ENCODE results near the gene TJP2.

TJP2 gene

DNA sequence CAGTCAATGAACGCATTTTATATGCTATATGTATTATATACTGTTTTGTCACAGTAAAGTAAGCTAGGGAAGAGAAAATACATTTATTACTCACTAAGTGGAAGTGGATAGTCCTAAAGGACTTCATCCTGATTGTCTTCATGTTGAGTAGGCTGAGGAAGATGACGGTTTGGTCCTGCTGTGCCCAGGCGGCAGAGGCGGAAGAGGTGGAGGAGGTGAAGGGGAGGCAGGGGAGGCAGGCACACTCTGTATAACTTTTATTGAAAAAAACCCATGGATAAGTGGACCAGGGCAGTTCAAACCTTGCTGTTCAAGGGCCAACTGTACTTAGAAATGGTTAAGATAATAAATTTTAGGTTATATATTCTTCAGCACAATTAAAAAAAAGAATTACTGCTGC, 28.5 kb downstream of the TJP2 start:
- Histone ChIP-seq H3K9me3 (ENCODE audit: control insufficient read depth, low read length) (no peaks in the 10 kb centered on the region), H3K27me3 (ENCODE audit: control insufficient read depth, insufficient read depth, low read length, poor library complexity, severe bottlenecking) (no peaks in the 10 kb centered on the region)
- 83 to 88% methylated on average over 3 of the region's 4 CpGs for WGBS, 2 experiments

DNA sequence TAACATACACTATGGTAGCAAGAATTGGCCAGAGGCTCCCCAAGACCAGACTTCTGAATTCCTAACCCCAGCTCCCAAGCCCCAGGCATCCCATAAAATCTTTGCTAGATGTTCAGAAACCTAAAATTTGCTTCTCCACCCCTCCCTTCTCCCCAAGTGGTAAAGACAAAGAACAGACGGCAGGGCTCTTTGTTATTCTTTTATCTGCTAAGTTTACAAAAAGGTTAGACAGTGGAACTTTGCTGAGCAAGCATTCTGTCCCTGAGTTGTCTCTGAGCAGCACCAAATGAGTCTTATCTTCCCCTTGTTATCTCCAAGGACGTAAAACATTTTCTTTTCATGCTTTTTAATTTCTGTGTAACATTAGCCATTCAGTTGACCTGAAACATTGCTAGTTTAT, 30.2 kb downstream of the TJP2 start:
- Histone ChIP-seq H3K27me3 (ENCODE audit: control insufficient read depth, insufficient read depth, low read length, poor library complexity, severe bottlenecking) (no peaks in the 10 kb centered on the region), H3K36me3 (ENCODE audit: control insufficient read depth, insufficient read depth, low read length) (no peaks in the 10 kb centered on the region), H3K4me1 (ENCODE audit: control insufficient read depth, insufficient read depth, low read length) (peaks cover 14% of the 10 kb centered on the region), H3K4me3 (ENCODE audit: insufficient read depth, low read depth, low read length) (no peak overlapping the region), H3K9me3 (ENCODE audit: control insufficient read depth, low read length) (no peaks in the 10 kb centered on the region), H3K27ac (ENCODE audit: insufficient read depth, low read depth, low read length, poor library complexity, severe bottlenecking) (no peak overlapping the region)
- WGBS, 2 experiments = 44 to 49% methylated on average over 2 of the region's 2 CpGs

More for the DNA sequence above, 28.5 kb downstream of the TJP2 start:
- Histone ChIP-seq H3K4me1 (ENCODE audit: control insufficient read depth, insufficient read depth, low read length) (peaks cover 14% of the 10 kb centered on the region), H3K4me3 (ENCODE audit: insufficient read depth, low read depth, low read length) (no peak overlapping the region), H3K36me3 (ENCODE audit: control insufficient read depth, insufficient read depth, low read length) (no peaks in the 10 kb centered on the region), H3K27ac (ENCODE audit: insufficient read depth, low read depth, low read length, poor library complexity, severe bottlenecking) (no peak overlapping the region)

DNA sequence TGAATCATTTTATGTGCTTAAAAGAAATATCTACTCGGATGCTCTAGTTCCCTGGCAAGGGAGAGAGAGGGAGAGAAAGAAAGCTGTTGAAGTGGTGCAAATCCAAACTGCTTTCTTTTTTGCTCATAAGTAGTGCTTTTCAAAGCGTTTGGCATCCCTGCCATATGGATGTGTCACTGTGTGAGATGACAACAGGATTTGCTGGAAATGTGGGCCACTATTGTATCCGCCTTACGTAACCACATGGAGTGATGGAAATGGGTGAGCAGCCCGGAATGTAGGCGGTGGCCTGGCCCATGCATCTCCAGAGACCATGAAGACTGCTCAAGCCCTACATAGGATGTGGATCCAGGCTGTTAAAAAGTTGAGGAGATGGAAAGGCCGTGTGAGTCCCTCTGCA, 30.8 kb downstream of the TJP2 start:
- 76 to 83% methylated on average over 7 of the region's 7 CpGs for WGBS, 2 experiments
- Histone ChIP-seq H3K4me3 (ENCODE audit: insufficient read depth, low read depth, low read length) (no peak overlapping the region), H3K4me1 (ENCODE audit: control insufficient read depth, insufficient read depth, low read length) (peaks cover 14% of the 10 kb centered on the region), H3K9me3 (ENCODE audit: control insufficient read depth, low read length) (no peaks in the 10 kb centered on the region), H3K27ac (ENCODE audit: insufficient read depth, low read depth, low read length, poor library complexity, severe bottlenecking) (no peak overlapping the region), H3K27me3 (ENCODE audit: control insufficient read depth, insufficient read depth, low read length, poor library complexity, severe bottlenecking) (no peaks in the 10 kb centered on the region), H3K36me3 (ENCODE audit: control insufficient read depth, insufficient read depth, low read length) (no peaks in the 10 kb centered on the region)

DNA sequence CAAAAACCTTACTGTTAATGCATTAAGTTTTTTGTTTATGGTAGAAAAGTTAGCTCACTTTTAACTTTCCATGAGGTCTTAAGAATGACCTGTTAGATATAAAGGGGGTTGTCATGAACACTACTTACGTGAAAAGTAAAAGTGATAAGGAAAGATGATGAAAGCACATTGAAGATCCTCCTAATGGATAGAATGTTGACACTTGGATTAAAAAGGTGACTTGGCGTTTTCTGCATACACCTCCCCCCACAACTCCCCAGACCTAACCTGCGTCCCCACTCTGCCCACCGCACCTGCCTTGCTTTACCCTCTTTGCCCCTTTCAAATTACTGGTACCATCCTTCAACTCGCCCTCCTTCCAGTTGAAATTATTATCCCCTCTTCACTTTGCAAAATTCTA, 32.0 kb downstream of the TJP2 start:
- Histone ChIP-seq H3K27me3 (ENCODE audit: control insufficient read depth, insufficient read depth, low read length, poor library complexity, severe bottlenecking) (no peaks in the 10 kb centered on the region), H3K27ac (ENCODE audit: insufficient read depth, low read depth, low read length, poor library complexity, severe bottlenecking) (no peak overlapping the region), H3K4me1 (ENCODE audit: control insufficient read depth, insufficient read depth, low read length) (peaks cover 14% of the 10 kb centered on the region), H3K9me3 (ENCODE audit: control insufficient read depth, low read length) (no peaks in the 10 kb centered on the region), H3K4me3 (ENCODE audit: insufficient read depth, low read depth, low read length) (no peak overlapping the region), H3K36me3 (ENCODE audit: control insufficient read depth, insufficient read depth, low read length) (no peaks in the 10 kb centered on the region)
- WGBS, 2 experiments = 94 to 96% methylated on average over 5 of the region's 5 CpGs

DNA sequence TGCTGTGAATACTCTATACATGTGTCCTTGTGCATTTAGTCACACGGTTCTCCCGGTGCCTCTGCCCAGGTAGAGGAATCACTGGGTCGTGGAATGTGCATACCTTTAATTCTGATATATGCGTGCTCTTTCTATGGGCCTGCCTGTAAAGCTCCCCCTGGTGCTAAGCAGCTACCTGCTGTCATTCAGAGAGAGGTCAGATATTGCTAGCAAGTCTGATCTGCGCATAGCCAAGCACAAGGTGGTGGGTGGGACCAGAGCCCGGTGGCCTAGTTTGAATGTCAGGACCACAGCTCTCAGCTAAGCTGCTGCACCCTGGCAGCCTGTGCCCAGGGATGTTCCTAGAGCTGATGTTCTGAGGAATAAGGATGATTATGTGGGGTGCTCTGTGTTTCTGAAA, 33.4 kb downstream of the TJP2 start:
- no peak overlapping the region for H3K27ac ChIP-seq (ENCODE audit: insufficient read depth, low read depth, low read length, poor library complexity, severe bottlenecking)
- peaks cover 14% of the 10 kb centered on the region for H3K4me1 ChIP-seq (ENCODE audit: control insufficient read depth, insufficient read depth, low read length)
- H3K4me3 ChIP-seq (ENCODE audit: insufficient read depth, low read depth, low read length) = no peak overlapping the region
- no peaks in the 10 kb centered on the region for H3K27me3 ChIP-seq (ENCODE audit: control insufficient read depth, insufficient read depth, low read length, poor library complexity, severe bottlenecking)
- 50 to 54% methylated on average over 6 of the region's 6 CpGs for WGBS, 2 experiments
- no peaks in the 10 kb centered on the region for H3K9me3 ChIP-seq (ENCODE audit: control insufficient read depth, low read length)
- no peaks in the 10 kb centered on the region for H3K36me3 ChIP-seq (ENCODE audit: control insufficient read depth, insufficient read depth, low read length)

DNA sequence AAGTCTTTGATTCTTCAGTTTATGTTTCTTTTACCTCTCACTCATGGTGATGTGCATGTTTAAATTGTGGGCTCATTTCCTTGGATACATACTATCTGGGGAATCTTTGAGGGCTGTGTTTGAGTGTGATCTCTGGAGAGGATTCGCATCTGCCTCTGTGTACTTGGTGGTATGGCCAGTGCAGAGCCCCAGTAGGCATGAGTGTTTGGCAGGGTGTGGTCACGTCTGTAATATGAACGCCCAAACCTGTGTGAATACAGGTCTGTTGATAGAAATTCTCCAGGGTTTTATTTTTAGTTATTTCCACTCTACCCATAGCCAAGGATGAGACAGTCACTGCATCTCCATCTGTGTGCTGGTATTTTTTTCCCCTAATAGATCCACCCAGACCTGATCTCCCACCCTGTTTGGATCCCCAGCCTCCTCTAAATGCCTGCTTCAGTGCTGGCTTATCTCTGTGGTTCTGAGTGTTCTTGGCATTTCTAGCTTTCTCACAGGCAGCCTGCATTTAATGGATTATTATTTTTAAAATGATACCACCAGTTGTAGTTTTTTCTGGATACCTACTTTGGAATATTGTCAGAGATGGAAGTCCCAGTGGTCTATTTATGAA, 37.5 kb downstream of the TJP2 start:
- WGBS, 2 experiments = 95% methylated on average over 3 of the region's 3 CpGs
- H3K27ac ChIP-seq (ENCODE audit: insufficient read depth, low read depth, low read length, poor library complexity, severe bottlenecking) = no peak overlapping the region

DNA sequence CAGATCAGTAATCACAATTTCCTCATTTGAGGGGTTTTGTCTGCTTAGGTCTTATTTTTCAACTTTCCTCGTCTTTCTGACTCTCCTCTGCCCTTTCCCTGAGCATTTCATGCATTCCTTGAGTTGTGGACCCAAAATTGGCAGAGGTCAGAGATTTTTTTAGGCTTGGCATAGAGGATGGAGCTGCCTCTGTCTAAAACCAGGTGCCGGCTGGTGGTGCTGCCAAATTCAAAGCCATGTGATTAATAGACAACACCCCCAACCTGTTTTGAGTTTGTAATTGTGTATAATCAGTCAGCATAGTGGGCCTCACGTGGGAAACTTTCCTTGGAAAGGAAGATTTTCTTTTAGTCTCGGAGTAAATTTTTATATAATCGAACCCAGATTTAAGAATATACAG, 39.6 kb downstream of the TJP2 start:
- WGBS, 2 experiments = 94 to 95% methylated on average over 2 to 3 of the region's 5 CpGs
- Histone ChIP-seq H3K27me3 (ENCODE audit: control insufficient read depth, insufficient read depth, low read length, poor library complexity, severe bottlenecking) (no peaks in the 10 kb centered on the region), H3K4me3 (ENCODE audit: insufficient read depth, low read depth, low read length) (no peak overlapping the region), H3K4me1 (ENCODE audit: control insufficient read depth, insufficient read depth, low read length) (no peaks in the 10 kb centered on the region), H3K9me3 (ENCODE audit: control insufficient read depth, low read length) (no peaks in the 10 kb centered on the region), H3K27ac (ENCODE audit: insufficient read depth, low read depth, low read length, poor library complexity, severe bottlenecking) (no peak overlapping the region), H3K36me3 (ENCODE audit: control insufficient read depth, insufficient read depth, low read length) (no peaks in the 10 kb centered on the region)

More for the DNA sequence above, 37.5 kb downstream of the TJP2 start:
- no peaks in the 10 kb centered on the region for H3K27me3 ChIP-seq (ENCODE audit: control insufficient read depth, insufficient read depth, low read length, poor library complexity, severe bottlenecking)
- H3K9me3 ChIP-seq (ENCODE audit: control insufficient read depth, low read length) = no peaks in the 10 kb centered on the region
- no peak overlapping the region for H3K4me3 ChIP-seq (ENCODE audit: insufficient read depth, low read depth, low read length)
- no peaks in the 10 kb centered on the region for H3K4me1 ChIP-seq (ENCODE audit: control insufficient read depth, insufficient read depth, low read length)
- H3K36me3 ChIP-seq (ENCODE audit: control insufficient read depth, insufficient read depth, low read length) = no peaks in the 10 kb centered on the region

DNA sequence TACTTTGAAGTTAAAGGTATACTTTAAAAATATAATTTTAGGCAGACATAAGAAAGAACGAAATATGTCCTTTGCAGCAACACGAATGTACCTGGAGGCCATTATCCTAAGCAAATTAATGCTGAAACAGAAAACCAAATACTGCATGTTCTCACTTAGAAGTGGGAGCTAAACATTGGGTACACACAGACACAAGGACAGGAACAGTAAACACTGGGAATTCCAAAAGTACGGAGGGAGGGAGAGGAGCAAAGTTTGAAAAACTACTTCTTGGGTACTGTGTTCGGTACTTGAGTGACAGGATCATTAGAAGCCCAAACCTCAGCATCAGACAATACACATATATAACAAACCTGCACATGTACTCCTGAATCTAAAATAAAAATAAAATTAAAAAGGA, 40.9 kb downstream of the TJP2 start:
- no peaks in the 10 kb centered on the region for H3K36me3 ChIP-seq (ENCODE audit: control insufficient read depth, insufficient read depth, low read length)
- WGBS, 2 experiments = 90% methylated on average over 3 to 4 of the region's 4 CpGs
- H3K27me3 ChIP-seq (ENCODE audit: control insufficient read depth, insufficient read depth, low read length, poor library complexity, severe bottlenecking) = no peaks in the 10 kb centered on the region
- H3K4me3 ChIP-seq (ENCODE audit: insufficient read depth, low read depth, low read length) = no peak overlapping the region
- no peaks in the 10 kb centered on the region for H3K9me3 ChIP-seq (ENCODE audit: control insufficient read depth, low read length)
- H3K4me1 ChIP-seq (ENCODE audit: control insufficient read depth, insufficient read depth, low read length) = no peaks in the 10 kb centered on the region
- H3K27ac ChIP-seq (ENCODE audit: insufficient read depth, low read depth, low read length, poor library complexity, severe bottlenecking) = no peak overlapping the region

DNA sequence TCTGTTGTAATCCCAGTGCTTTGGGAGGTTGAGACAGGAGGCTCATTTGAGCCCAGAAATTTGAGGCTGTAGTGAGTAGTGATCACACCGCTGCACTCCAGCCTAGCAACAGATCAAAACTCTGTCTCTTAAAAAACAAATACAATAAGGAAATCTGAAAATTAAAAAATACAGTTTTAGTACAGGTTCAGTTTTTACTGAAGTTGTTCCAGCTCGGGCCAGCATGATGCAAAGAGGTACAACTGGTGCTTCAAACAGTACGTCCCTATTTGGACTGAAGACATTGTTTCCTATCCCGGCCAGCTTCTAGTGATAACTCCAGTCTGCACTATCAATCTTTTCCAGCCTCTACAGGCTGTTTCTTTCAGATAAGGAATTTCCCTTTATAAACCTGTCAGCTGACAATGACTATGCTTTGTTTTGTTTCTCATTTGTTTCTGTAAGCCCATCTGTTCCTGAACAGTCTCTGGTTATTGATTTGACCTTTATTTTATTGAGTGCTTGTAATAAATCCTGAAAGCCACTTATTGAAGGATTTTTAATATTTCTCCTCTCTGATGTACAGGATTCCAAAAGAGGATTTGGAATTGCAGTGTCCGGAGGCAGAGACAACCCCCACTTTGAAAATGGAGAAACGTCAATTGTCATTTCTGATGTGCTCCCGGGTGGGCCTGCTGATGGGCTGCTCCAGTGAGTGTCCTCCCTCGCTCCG, 41.9 kb downstream of the TJP2 start:
- H3K9me3 ChIP-seq (ENCODE audit: control insufficient read depth, low read length) = no peaks in the 10 kb centered on the region
- WGBS, 2 experiments = 93 to 95% methylated on average over 8 to 9 of the region's 9 CpGs
- H3K27me3 ChIP-seq (ENCODE audit: control insufficient read depth, insufficient read depth, low read length, poor library complexity, severe bottlenecking) = no peaks in the 10 kb centered on the region
- no peaks in the 10 kb centered on the region for H3K36me3 ChIP-seq (ENCODE audit: control insufficient read depth, insufficient read depth, low read length)
- H3K4me3 ChIP-seq (ENCODE audit: insufficient read depth, low read depth, low read length) = no peak overlapping the region
- no peaks in the 10 kb centered on the region for H3K4me1 ChIP-seq (ENCODE audit: control insufficient read depth, insufficient read depth, low read length)
- H3K27ac ChIP-seq (ENCODE audit: insufficient read depth, low read depth, low read length, poor library complexity, severe bottlenecking) = no peak overlapping the region

DNA sequence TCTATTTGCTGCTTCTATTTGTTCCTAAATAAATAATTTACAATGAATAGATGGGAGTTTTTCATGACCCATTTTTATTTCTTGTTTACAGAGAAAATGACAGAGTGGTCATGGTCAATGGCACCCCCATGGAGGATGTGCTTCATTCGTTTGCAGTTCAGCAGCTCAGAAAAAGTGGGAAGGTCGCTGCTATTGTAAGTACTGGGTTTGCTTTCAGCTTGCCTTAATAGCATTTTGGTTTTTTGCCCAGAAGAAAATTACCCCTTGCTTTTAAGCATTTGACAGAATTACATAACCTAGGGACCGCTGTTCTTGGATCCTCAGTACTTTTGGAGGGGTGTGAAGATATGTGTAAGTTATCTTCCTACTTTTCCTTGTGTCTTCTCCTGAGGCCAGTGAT, 44.1 kb downstream of the TJP2 start:
- 92 to 94% methylated on average over 2 to 3 of the region's 3 CpGs for WGBS, 2 experiments
- Histone ChIP-seq H3K4me3 (ENCODE audit: insufficient read depth, low read depth, low read length) (no peak overlapping the region), H3K36me3 (ENCODE audit: control insufficient read depth, insufficient read depth, low read length) (no peaks in the 10 kb centered on the region), H3K27ac (ENCODE audit: insufficient read depth, low read depth, low read length, poor library complexity, severe bottlenecking) (no peak overlapping the region), H3K4me1 (ENCODE audit: control insufficient read depth, insufficient read depth, low read length) (no peaks in the 10 kb centered on the region), H3K27me3 (ENCODE audit: control insufficient read depth, insufficient read depth, low read length, poor library complexity, severe bottlenecking) (no peaks in the 10 kb centered on the region), H3K9me3 (ENCODE audit: control insufficient read depth, low read length) (no peaks in the 10 kb centered on the region)
